Neural progenitor cell (in vitro differentiated cells): ENCODE measurements around the gene TBC1D32. TPM values are rescaled to one million over a fixed set of nuclear protein-coding genes. Genes with fewer than 3 reads are reported as not detected.

Experiments used
- DNase-seq: peaks from one replicate; pipeline ENCODE4 v3.0.0-alpha.2; 2016; ENCODE audit warnings: low spot score
- H2AFZ ChIP-seq: fragments of 200-600 bp; sonication (generic); replicated peaks from 2 replicates; pipeline ENCODE4 v1.6.1; 2016; ENCODE audit warnings: antibody characterized with exemption
- H3F3A ChIP-seq: fragments of 200-600 bp; sonication (generic); 2 replicates; pipeline ENCODE4 v1.6.1; 2016; ENCODE audit warnings: antibody characterized with exemption, low read depth
- H3K27ac ChIP-seq: fragments of 200-600 bp; sonication (generic); 2 replicates; pipeline ENCODE4 v1.5.1; 2016; ENCODE audit warnings: mild to moderate bottlenecking
- H3K27me3 ChIP-seq: fragments of 200-600 bp; sonication (generic); 2 replicates; pipeline ENCODE4 v1.6.1; 2016; ENCODE audit warnings: mild to moderate bottlenecking, moderate library complexity
- H3K36me3 ChIP-seq: fragments of 200-600 bp; sonication (generic); 2 replicates; pipeline ENCODE4 v1.5.1; 2016
- H3K4me1 ChIP-seq: fragments of 200-600 bp; sonication (generic); 2 replicates; pipeline ENCODE4 v1.6.1; 2016; ENCODE audit warnings: mixed run types
- H3K4me2 ChIP-seq: fragments of 200-600 bp; sonication (generic); 2 replicates; pipeline ENCODE4 v1.6.1; 2016
- H3K4me3 ChIP-seq: fragments of 200-600 bp; sonication (generic); 2 replicates; pipeline ENCODE4 v1.5.1; 2016
- H3K79me2 ChIP-seq: fragments of 200-600 bp; sonication (generic); 2 replicates; pipeline ENCODE4 v1.6.1; 2016; ENCODE audit warnings: low read depth
- H3K9ac ChIP-seq: fragments of 200-600 bp; sonication (generic); 2 replicates; pipeline ENCODE4 v1.6.1; 2016
- H3K9me3 ChIP-seq: fragments of 200-600 bp; sonication (generic); 2 replicates; pipeline ENCODE4 v1.5.1; 2016; ENCODE audit warnings: low read depth
- H4K20me1 ChIP-seq: fragments of 200-600 bp; sonication (generic); 2 replicates; pipeline ENCODE4 v1.6.1; 2016; ENCODE audit warnings: low read depth
- H3K27ac Mint-ChIP-seq: 3 replicates; pipeline ENCODE4 v1.8.0; 2021; ENCODE audit warnings: mixed read lengths
- H3K27me3 Mint-ChIP-seq: 2 replicates; pipeline ENCODE4 v1.8.0; 2022; ENCODE audit warnings: low read depth, mild to moderate bottlenecking, inconsistent platforms, moderate library complexity, mixed read lengths; ENCODE audit not compliant: insufficient read depth
- H3K36me3 Mint-ChIP-seq: 3 replicates; pipeline ENCODE4 v1.8.0; 2021; ENCODE audit warnings: mixed read lengths
- H3K4me1 Mint-ChIP-seq: 3 replicates; pipeline ENCODE4 v1.8.0; 2021; ENCODE audit warnings: mixed read lengths
- H3K4me3 Mint-ChIP-seq: 3 replicates; pipeline ENCODE4 v1.8.0; 2021; ENCODE audit warnings: mild to moderate bottlenecking, moderate library complexity, mixed read lengths
- H3K9me3 Mint-ChIP-seq: 3 replicates; pipeline ENCODE4 v1.8.0; 2020; ENCODE audit warnings: mixed read lengths
- CTCF ChIP-seq: fragments of 200-600 bp; sonication (generic); IDR thresholded peaks from 2 replicates; pipeline ENCODE4 v1.5.1; 2017; ENCODE audit warnings: antibody characterized with exemption, mild to moderate bottlenecking
- EZH2 ChIP-seq: fragments of 200-600 bp; sonication (generic); IDR thresholded peaks from 2 replicates; pipeline ENCODE4 v1.6.1; 2017; ENCODE audit warnings: antibody characterized with exemption, mild to moderate bottlenecking, moderate library complexity
- EZH2phosphoT487 ChIP-seq: fragments of 200-600 bp; sonication (generic); IDR thresholded peaks from 2 replicates; pipeline ENCODE4 v1.6.1; 2017; ENCODE audit warnings: antibody characterized with exemption
- total RNA-seq: library from RNA; depleted of rRNA; stranded (reverse); fragments of >200 nt; gene quantifications from 2 replicates; pipeline ENCODE4 v1.2.3, GENCODE V29; 2015; ENCODE audit warnings: low replicate concordance

Gene TBC1D32
- total RNA-seq, 1 donor from 2014 or later = 29.7 TPM

DNA sequence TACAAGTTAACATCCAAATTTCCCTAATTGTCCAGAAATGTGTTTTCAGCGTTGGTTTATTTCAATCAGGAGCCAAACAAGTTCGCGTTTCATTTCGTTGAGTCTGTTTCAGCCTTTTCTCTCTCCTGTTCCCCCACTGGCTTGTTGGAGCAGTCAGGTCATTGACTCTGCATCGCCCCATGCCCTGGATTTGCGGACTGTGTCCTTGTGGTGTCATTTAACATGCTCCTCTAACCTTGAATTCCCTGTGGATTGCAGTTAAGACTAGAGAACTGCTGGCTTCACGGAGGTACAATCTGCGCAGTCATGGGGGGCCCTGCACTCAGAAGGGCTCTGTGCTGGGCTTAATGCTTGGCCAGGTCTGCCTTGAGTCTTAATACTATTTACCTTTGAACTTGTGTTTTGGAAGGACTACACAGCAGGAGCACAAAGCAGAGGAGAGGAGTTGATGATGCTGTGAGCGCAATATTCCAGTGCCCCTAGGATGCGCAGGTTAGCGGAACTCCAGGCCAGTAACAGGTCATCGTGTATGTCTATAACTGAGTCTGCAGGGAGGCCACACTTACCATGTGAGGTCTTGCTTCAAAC is 5.5 kb upstream of the TBC1D32 start:
- no peaks in the 10 kb centered on the region for H3K9me3 Mint-ChIP-seq
- Histone ChIP-seq H3K4me1 (peaks cover 3% of the 10 kb centered on the region), H3K4me2 (no peak overlapping the region), H2AFZ (no peak overlapping the region), H3K79me2 (no peaks in the 10 kb centered on the region), H3K4me3 (no peak overlapping the region), H3K9ac (no peak overlapping the region), H3K36me3 (no peaks in the 10 kb centered on the region), H4K20me1 (no peaks in the 10 kb centered on the region), H3K9me3 (no peaks in the 10 kb centered on the region), H3K27me3 (no peaks in the 10 kb centered on the region), H3F3A (no peaks in the 10 kb centered on the region), H3K27ac (no peak overlapping the region)
- H3K4me3 Mint-ChIP-seq = no peak overlapping the region
- peaks cover 2% of the 10 kb centered on the region for H3K27me3 Mint-ChIP-seq
- no peak overlapping the region for H3K27ac Mint-ChIP-seq
- TF ChIP-seq EZH2phosphoT487 (no peak), EZH2 (no peak), CTCF (no peak)
- H3K4me1 Mint-ChIP-seq = peaks cover 8% of the 10 kb centered on the region
- no peak for DNase-seq
- no peaks in the 10 kb centered on the region for H3K36me3 Mint-ChIP-seq

DNA sequence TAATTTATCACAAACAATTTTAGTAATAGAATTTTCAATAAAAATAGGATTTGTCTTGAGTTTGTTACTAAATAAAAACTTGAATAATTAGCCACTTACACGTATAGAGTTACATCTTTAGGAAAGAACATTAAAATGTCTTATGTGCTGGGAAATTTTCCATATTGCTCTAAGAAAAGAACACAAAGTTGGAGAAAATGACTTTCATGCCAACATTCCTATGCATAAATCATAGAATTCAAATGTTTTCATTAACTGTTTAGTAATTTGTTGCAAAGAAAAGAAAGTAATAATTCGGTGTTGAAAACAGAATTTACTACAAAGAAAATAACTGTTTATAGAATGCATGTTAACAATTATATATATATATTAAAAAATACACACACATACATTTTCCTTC is 4.7 kb upstream of the TBC1D32 start:
- H3K4me3 Mint-ChIP-seq = no peak overlapping the region
- H3K9me3 Mint-ChIP-seq = no peaks in the 10 kb centered on the region
- no peaks in the 10 kb centered on the region for H3K36me3 Mint-ChIP-seq
- no peak overlapping the region for H3K27ac ChIP-seq
- H3K27ac Mint-ChIP-seq = no peak overlapping the region
- H3K4me2 ChIP-seq = no peak overlapping the region
- H3K9ac ChIP-seq = no peak overlapping the region
- no peaks in the 10 kb centered on the region for H3K9me3 ChIP-seq
- H3K4me1 Mint-ChIP-seq = peaks cover 13% of the 10 kb centered on the region
- no peaks in the 10 kb centered on the region for H3K36me3 ChIP-seq
- TF ChIP-seq EZH2 (no peak), EZH2phosphoT487 (no peak), CTCF (no peak)
- H3K79me2 ChIP-seq = peaks cover 3% of the 10 kb centered on the region
- H3K27me3 ChIP-seq = no peaks in the 10 kb centered on the region
- H3K4me1 ChIP-seq = peaks cover 5% of the 10 kb centered on the region
- no peaks in the 10 kb centered on the region for H4K20me1 ChIP-seq
- H3K27me3 Mint-ChIP-seq = peaks cover 2% of the 10 kb centered on the region
- no peak overlapping the region for H2AFZ ChIP-seq
- peaks cover 7% of the 10 kb centered on the region for H3F3A ChIP-seq
- no peak overlapping the region for H3K4me3 ChIP-seq
- DNase-seq = no peak

- Histone ChIP-seq H2AFZ (no peak overlapping the region), H3K9ac (no peak overlapping the region), H3K79me2 (peaks cover 8% of the 10 kb centered on the region), H3K4me2 (no peak overlapping the region), H3K4me1 (peaks cover 7% of the 10 kb centered on the region), H3K27ac (no peak overlapping the region), H4K20me1 (no peaks in the 10 kb centered on the region), H3F3A (peaks cover 8% of the 10 kb centered on the region), H3K4me3 (no peak overlapping the region), H3K9me3 (no peaks in the 10 kb centered on the region), H3K27me3 (no peaks in the 10 kb centered on the region), H3K36me3 (no peaks in the 10 kb centered on the region)
- Mint-ChIP-seq H3K27me3 (peaks cover 2% of the 10 kb centered on the region), H3K27ac (no peak overlapping the region), H3K4me3 (no peak overlapping the region), H3K9me3 (no peaks in the 10 kb centered on the region), H3K36me3 (peaks cover under 1% of the 10 kb centered on the region), H3K4me1 (peaks cover 14% of the 10 kb centered on the region)
- DNase-seq = no peak
- TF ChIP-seq EZH2 (no peak), EZH2phosphoT487 (no peak), CTCF (no peak)
Measured at GRCh38 chr6:121338366-121338765, 4.1 kb upstream of the TBC1D32 start.
